H7 (cell line): ENCODE measurements around the gene SLC25A52. TPM values are rescaled to one million over a fixed set of nuclear protein-coding genes. Genes with fewer than 3 reads are reported as not detected.

Experiments
- DNase-seq: peaks from one replicate; pipeline ENCODE4 v3.0.0; 2012
- H3K27me3 ChIP-seq: 2 replicates; pipeline ENCODE4 v1.6.0; 2011; ENCODE audit warnings: mild to moderate bottlenecking, low read length; ENCODE audit not compliant: control insufficient read depth, insufficient read depth
- H3K36me3 ChIP-seq: replicated peaks from 2 replicates; pipeline ENCODE4 v1.5.1; 2011; ENCODE audit warnings: low read length; ENCODE audit not compliant: control insufficient read depth, insufficient read depth
- H3K4me3 ChIP-seq: 2 replicates; pipeline ENCODE4 v1.5.1; 2011; ENCODE audit warnings: low read depth, mild to moderate bottlenecking, control low read depth, low read length, moderate library complexity; ENCODE audit not compliant: insufficient read depth
- total RNA-seq: library from RNA; depleted of rRNA; stranded (reverse); fragments of >200 nt; shearing (Covaris generic); gene quantifications from 2 replicates; pipeline ENCODE4 v1.2.3, GENCODE V29; 2014; rRNA removed

SLC25A52 gene
- total RNA-seq, 1 experiment from 2014 or later, result not detected

DNA sequence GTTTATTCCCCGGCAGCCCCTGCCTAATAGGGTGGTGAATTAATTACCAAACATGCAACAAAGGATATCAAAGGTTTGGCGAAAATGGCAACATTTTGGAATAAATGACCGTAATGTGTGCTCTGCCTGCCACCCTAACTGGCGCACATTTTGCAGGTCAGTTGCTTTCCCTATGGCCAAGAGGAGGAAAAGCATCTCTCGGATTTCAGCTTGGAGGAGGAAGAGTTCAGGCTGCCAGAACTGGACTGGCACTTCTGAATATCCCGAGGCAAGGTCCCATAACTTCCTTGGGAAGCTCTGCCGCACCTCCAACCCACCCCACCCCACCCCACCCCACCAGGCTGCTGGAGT is 37.1 kb downstream of the SLC25A52 start:
- Histone ChIP-seq H3K4me3 (no peak overlapping the region), H3K27me3 (no peaks in the 10 kb centered on the region), H3K36me3 (no peaks in the 10 kb centered on the region)
- DNase-seq, result no peak

DNA sequence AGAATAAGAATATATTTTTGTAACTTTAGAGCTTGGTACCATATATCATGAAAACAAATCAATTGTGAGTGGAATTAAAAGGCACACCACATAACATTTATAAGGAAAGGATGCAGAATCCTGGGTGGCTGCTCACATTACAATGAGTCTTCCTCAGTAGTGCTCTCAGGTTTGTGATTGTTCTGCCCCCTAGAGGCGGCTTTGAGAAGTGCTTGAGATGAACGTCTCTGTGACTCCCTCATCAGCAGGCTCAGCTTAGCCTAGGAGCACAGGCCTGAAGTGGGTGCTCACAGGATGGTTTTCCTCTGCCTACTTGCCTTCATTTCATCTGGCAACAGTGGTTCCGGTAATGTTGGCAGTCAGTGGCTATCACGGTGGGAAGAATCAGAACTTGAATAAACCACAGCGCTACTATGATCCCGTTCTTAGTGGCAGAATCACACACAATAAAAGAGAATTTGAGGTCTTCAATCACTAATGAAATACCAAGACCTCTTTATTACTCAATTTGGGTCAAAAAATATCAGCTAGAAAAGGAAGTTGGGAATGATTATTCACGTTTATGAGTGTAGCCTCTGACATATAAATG is 38.2 kb downstream of the SLC25A52 start:
- no peaks in the 10 kb centered on the region for H3K27me3 ChIP-seq
- H3K4me3 ChIP-seq, result no peak overlapping the region
- peak; percentile 84 for DNase-seq
- H3K36me3 ChIP-seq, result no peaks in the 10 kb centered on the region

DNA sequence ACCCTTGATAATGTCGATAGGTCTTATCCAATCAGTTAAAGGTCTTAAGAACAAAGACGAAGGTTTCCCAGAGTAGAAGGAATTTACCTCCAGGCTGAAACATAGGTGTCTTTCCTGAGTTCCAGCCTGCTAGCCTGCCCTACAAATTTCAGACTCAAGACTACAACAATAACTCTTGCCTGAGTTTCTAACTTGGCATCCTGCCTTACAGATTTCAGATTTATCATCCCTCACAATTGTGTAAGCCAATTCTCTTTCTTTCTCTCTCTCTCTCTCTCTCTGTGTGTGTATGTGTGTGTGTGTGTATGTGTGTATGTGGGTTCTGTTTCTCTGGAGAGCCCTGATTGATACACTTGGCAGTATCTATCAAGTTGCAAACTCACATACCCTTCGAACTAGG is 39.1 kb downstream of the SLC25A52 start:
- no peaks in the 10 kb centered on the region for H3K27me3 ChIP-seq
- H3K36me3 ChIP-seq, result no peaks in the 10 kb centered on the region
- DNase-seq, result no peak
- H3K4me3 ChIP-seq, result no peak overlapping the region

DNA sequence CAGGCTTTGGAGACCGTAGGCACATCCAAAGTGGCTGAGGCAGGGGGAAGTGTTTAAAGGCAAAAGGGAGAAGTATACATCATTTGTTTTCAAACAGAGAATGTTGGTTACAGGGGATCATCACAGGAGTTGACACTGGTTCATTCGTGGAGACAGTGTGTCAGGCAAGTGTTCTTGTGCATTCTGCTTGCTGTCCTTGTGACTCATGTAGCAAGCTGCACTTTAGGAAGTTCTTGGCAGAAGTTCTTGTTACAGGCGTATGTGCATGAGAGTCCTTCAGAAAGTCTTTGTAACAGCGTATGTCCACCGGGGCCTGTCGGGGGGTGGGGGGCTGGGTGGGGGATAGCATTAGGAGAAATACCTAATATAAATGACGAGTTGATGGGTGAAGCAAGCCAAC is 39.8 kb downstream of the SLC25A52 start:
- Histone ChIP-seq H3K4me3 (no peak overlapping the region), H3K36me3 (no peaks in the 10 kb centered on the region), H3K27me3 (no peaks in the 10 kb centered on the region)
- no peak for DNase-seq

DNA sequence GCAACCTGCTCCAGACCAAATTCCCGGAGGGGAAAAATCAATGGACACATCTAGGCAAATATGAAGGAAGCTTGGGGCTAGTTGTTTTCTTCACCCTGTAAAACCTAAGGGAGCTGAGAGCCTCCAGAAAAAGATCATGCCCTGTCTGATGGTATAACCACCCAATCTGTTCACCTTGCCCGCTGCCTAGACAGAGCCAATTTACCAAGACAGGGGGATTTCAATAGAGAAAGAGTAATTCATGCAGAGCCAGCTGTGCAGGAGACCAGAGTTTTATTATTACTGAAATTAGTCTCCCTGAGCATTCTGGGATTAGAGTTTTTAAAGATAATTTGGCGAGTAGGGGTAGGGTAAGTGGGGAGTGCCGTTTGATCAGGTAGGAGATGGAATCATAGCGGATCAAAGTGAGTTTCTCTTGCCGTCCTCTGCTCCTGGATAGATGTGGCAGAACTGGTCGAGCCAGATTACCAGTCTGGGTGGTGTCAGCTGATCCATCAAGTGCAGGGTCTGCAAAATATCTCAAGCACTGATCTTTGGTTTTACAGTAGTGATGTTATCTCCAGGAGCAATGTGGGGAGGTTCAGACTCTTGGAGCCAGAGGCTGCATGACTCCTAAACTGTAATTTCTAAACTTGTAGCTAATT is 41.2 kb downstream of the SLC25A52 start:
- Histone ChIP-seq H3K36me3 (no peaks in the 10 kb centered on the region), H3K27me3 (no peaks in the 10 kb centered on the region), H3K4me3 (no peak overlapping the region)
- DNase-seq, result no peak

DNA sequence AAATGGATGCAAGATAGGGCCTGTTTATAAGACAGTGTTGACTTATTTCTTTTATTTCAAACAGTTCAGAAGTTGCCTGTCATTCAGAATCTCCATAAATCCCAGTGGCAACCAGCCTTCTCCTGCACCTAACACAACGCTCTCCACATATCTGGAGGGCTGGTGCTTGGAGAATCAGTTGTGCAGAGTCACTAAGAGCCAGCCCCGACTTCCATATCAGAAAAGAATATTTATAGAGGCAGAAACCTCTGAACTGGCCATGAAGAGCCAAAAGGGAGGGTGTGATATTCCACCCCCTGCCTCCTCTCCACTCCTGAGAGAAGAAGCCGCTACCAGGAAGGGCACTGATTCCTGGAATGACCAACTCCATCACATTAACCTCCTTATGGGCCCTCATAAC is 42.3 kb downstream of the SLC25A52 start:
- Histone ChIP-seq H3K36me3 (no peaks in the 10 kb centered on the region), H3K4me3 (no peak overlapping the region), H3K27me3 (no peaks in the 10 kb centered on the region)
- no peak for DNase-seq

DNA sequence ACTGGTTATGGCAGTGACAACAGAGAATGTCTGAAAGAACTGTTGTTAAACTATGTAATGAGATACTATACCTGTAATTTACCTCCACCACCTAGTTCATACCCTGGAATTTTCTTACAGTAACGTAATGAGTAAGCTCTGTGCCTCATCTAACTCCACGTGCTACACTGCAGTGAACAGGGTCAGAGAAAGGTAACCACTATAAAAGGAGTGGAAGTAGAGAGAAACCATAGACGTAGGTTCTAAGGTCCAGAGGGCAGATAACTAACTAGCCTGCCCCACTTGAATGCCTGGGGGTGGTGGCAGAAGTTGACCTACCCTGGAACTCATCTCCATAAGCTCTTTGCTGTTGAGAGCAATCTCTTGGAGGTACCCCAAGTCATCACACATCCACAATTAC is 44.3 kb downstream of the SLC25A52 start:
- no peaks in the 10 kb centered on the region for H3K27me3 ChIP-seq
- H3K4me3 ChIP-seq, result no peak overlapping the region
- no peak for DNase-seq
- no peaks in the 10 kb centered on the region for H3K36me3 ChIP-seq

DNA sequence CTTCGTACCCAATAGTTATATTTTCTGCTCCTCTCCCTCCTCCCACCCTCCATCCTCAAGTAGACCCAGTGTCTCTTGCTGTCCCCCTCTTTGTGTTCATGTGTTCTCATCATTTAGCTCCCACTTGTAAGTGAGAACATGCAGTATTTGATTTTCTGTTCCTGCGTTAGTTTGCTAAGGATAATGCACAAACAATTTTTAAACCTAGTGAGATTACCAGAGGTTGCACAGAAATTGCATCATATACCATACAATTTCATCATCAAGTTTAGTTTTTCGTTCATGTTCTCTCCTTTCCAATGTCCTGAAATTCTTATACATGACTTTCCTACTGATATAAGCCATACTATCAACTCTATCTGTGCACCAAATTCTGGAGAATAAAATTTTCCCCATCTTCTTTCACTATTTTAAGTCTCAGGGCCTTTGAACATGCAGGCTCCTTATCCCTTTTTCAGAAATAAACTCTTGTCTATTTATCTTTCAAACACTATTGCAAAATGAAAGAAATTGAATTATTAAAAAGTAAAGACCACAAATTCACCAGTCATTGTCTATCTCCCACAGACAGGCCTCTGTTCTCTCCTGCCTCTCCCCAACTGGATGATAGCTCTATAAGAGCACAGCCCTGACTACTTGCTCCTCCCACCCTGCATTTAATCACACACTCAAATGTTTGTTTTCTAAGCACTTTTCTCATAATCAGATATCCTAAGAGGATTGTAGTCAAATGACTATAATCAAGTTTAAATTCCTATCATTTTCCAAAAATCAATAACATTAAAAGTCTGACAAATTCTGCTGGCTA is 49.1 kb downstream of the SLC25A52 start:
- DNase-seq, result no peak
- Histone ChIP-seq H3K36me3 (no peaks in the 10 kb centered on the region), H3K4me3 (no peak overlapping the region), H3K27me3 (no peaks in the 10 kb centered on the region)

DNA sequence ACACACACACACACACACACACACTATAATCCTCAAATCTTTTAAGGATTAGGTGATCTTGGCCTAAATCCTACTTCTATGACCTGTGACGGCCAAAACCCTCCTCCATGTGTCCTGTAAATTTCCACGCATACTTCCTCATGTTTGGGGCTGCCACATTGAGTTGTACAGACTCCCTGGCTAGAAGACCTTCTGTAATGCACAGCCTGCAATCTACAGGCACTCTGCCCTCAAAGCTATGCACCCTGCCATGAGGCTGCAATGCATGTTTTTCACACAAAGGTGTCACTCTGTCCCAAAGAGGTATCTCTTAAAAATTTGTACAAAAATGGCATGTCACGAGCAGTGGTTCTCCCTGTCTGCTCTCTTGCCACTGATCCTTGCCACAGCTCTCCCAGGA is 49.9 kb downstream of the SLC25A52 start:
- H3K4me3 ChIP-seq, result no peak overlapping the region
- H3K27me3 ChIP-seq, result no peaks in the 10 kb centered on the region
- no peaks in the 10 kb centered on the region for H3K36me3 ChIP-seq
- no peak for DNase-seq

Other genes starting within 250 kb of the SLC25A52 start
- not detected in 2 replicates for gene TTR, start 169.0 kb downstream of the SLC25A52 start, total RNA-seq
- gene B4GALT6, start 76.3 kb downstream of the SLC25A52 start, total RNA-seq, result 15.3 and 25.4 TPM in 2 replicates
- 54.6 and 60.0 TPM in 2 replicates for gene TRAPPC8, start 182.2 kb upstream of the SLC25A52 start, total RNA-seq